HG02938 (cell line): ENCODE measurements around the gene RARB.

Experiments used
- ATAC-seq: cut with Tn5 transposase; IDR thresholded peaks from one replicate; pipeline ENCODE4 v1.9.1; 2021; ENCODE audit warnings: mild to moderate bottlenecking, moderate library complexity; ENCODE audit not compliant: unreplicated experiment

The RARB gene

DNA sequence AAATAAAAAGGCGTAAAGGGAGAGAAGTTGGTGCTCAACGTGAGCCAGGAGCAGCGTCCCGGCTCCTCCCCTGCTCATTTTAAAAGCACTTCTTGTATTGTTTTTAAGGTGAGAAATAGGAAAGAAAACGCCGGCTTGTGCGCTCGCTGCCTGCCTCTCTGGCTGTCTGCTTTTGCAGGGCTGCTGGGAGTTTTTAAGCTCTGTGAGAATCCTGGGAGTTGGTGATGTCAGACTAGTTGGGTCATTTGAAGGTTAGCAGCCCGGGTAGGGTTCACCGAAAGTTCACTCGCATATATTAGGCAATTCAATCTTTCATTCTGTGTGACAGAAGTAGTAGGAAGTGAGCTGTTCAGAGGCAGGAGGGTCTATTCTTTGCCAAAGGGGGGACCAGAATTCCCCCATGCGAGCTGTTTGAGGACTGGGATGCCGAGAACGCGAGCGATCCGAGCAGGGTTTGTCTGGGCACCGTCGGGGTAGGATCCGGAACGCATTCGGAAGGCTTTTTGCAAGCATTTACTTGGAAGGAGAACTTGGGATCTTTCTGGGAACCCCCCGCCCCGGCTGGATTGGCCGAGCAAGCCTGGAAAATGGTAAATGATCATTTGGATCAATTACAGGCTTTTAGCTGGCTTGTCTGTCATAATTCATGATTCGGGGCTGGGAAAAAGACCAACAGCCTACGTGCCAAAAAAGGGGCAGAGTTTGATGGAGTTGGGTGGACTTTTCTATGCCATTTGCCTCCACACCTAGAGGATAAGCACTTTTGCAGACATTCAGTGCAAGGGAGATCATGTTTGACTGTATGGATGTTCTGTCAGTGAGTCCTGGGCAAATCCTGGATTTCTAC is at the start of gene RARB:
Gene RARB, plus strand, starts transcription at position 322 of the 847 bp plus-strand sequence. Its CDS starts 469 bp downstream, at position 791.
- ATAC-seq = peak; percentile 77

DNA sequence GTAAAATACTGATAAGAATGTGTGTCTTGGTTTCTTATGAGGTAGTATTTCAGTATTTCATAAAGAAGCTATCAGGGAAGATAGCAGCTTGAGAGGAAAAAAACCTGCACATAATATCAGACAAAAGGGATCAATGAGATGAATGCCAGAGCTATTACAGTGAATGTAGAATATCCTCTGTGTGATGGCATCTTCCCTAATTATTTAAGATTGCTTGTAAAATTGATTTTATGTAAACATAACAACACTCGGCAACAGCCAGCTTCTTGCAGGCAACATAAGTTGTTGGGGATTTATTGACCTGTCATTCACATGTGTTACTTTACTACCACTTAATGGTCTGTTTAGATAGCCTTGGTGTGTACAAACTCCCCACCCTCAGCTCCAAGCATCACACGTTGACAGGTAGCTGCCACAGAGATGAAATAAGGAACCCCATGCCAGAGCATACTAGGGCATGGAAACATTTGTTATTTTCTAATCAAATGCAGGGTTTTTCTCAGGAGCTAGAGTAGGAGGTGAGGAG is 49.2 kb upstream of the RARB start:
- ATAC-seq = no peak

DNA sequence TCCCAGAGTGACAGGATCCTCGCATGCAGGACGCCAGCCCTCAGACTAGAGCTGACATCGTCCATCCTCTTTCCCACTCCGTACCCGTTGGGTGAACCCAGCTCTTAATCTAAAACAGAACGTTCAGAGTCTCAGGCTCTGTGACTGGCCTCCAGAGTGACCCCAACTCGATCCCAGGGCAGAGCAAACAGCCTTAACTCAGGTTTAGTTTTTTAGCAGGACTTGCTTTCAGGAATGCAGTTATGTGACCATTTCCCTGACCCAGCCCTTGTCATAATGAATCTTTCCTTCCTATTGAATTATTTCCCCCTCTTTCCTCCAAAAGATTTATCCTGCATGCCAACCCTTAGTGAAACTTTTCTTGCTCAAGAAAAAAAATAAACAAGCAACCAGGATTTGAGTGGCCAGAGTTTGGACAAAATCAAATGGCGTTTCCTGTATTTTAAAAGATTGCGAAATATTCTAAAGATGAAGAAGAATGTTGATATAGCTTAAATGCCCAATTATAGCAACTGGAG is 47.8 kb upstream of the RARB start:
- ATAC-seq = no peak

DNA sequence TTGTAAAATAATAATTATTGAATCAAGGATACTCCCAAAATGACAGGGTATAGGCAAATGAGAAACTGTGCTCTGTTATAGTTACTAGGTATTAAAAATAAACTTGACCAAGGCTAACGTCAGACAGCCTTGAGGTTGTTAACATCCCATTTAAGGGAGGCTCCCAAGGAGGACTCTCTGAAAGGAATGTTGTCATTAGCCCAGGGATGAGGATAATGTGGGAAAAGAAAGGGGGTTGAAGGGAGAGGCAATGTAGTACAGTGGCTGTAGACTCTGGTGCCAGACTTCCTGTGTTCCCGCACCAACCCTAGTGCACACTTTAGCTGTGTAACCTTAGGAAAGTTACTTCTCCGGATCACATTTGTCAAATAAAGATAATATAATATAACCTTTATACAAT is 47.0 kb upstream of the RARB start:
- no peak for ATAC-seq

DNA sequence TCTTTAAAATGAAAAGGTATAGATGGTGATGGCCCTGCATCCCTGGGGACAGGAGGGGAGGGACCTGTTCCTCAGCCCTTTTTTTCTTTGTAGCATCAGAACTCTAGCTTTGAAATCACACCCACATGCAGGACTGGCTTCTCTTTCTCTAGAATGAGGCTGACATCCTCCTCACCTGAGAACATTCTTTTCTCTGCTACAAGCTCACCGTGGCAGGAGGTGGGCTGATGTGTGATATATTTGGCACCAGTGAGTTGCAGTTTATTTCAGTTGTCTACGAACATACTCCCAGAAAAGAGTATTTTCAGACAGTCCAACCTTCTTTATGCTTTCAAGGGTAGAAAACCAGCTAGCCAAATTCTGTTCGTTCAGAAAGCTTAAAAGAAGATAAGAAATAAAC is 43.6 kb upstream of the RARB start:
- no peak for ATAC-seq

DNA sequence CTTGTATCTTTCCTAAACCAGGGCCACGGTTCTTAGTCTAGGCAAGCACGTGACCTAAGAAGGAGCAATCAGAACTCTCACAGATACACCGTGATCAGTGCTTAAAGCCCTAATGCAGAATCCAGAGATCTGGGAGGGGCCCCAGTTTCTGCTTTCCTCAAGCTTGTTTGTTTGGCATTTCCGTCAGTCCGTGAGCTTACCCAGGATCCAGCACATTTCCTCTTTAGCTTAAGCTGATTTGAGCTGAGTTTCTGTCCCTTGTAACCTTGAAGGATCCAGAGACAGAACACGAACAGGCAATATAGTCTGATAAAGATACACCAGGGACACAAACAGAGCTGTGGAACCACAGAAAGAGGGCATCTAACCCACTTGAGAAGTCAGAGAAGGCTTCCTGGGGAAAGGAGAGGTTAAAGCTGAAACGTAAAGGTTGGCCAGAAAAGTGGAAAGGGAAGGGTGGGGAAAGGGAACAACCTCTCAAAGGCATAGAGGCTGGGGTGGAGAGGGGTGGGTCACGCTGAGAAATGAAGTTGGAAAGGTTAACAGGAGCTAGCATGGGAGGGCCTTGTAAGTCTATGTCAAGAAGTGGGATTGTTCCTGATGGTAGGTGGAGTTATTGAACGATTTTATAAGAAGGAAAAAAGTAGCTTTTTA is 42.1 kb upstream of the RARB start:
- ATAC-seq = no peak

DNA sequence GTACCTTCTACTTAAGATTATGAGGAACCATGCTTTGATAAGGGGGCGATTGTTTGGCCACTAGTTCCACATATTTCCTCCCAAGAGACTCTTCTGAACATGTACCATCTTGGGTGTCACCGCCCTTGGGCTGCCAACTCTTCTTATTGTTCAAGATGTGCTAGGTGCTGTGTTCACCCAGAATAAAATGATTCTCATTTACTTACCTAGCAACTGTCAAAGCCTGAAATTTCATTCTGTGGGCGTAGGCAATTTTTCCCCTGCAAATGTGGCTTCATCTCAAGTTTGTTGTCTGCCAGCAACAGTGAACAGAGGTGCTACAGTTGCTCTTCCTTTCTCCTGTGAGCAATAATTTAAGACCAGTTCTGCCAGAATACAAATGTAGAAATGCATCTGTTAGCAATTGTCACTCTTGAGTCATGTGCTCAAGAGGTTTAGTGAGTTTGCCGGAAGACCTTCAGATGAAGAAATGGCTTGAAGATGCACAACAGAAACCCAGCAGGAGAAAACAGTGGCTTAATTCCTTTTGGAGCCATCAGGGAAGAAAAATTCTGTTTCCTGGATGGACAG is 41.3 kb upstream of the RARB start:
- ATAC-seq = no peak

DNA sequence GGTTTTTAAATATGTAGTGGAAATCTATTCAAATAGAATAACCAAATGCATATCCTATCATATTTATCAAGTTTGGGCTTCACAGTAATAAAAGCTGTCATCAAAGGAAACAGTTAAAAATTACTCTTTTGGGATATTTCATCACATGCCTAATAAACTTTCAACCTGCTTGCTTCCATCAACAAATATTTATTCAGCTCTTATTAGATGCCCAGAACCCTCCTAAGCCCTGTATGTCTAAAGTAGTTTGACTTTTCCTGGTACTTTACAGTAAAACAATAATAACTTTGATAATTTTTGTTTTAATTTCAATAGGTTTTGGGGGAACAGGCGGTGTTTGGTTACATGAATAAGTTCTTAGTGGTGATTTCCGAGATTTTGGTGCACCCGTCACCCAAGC is 37.5 kb upstream of the RARB start:
- ATAC-seq = no peak

DNA sequence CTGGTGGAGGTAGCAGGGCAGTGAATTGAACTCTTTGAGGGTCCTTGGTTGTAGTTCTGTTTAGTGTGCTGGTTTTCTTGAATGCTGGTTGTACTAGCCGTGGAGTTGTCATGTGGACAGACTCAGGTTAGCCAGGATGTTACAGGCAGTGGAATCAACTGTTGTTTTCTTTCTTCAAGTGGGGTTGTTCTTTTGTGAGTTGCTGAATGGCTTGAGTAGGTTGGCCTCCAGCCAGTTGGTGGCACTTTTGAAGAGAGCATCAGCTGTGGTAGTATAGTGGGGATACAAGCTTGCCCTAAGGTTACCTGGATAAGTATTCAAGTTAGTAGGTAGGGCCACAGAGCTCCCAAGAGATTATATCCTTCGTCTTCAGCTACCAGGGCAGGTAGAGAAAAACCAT is 31.8 kb upstream of the RARB start:
- ATAC-seq = no peak

DNA sequence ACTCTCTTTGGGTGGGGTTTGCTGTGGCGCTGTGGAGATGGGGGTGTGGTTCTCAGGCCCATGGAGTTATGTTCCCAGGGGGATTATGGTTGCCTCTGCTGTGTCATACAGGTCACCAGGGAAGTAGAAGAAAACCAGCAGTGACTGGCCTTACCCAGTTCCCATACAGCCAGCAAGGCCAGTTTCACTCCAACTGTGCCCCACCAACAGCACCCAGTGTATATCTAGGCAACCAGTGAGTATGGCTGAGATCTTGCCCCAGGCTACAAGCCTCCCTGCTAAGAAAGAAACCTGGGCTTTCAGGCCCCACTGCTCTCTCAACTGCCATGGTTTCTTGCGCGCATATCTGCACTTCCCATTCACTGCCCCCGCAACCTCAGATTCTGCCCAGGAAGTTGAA is 31.4 kb upstream of the RARB start:
- no peak for ATAC-seq

DNA sequence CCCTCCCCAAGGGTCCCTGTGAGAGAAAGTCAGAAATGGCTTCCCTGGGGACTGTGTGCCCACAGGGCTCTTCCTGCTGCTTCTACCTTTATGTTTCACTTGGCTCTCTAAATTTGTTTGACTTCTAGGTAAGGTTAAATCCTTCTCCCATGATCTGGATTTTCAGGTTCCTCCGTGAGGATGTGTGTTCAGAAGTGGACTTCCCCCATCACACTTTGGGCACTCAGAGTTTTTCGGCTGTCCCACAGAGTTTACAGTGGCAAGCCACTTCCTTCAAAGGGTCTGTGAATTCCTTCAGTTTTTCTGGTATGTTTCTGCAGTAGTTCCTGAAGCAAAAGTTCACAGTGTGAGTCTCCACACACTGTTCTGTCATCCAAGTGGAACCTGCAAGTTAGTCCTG is 30.9 kb upstream of the RARB start:
- no peak for ATAC-seq

DNA sequence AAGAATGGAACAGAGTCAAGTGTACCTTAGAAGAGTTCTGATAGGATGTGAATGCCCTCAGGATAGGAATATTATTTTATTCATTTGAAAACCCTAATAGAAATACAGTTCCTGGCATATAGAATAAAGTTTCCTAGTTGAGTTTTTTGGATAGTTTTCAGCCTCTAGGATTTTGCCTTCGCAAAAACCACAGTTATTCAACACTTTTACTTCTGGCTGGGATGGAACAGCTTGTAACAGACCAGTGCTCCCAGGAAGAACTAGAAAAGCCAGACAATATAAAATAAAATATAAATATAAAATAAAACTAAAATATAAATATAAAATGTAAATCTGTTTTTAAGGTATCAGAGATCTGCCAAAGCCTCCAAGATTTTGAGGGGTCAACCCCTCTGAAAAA is 27.5 kb upstream of the RARB start:
- no peak for ATAC-seq

DNA sequence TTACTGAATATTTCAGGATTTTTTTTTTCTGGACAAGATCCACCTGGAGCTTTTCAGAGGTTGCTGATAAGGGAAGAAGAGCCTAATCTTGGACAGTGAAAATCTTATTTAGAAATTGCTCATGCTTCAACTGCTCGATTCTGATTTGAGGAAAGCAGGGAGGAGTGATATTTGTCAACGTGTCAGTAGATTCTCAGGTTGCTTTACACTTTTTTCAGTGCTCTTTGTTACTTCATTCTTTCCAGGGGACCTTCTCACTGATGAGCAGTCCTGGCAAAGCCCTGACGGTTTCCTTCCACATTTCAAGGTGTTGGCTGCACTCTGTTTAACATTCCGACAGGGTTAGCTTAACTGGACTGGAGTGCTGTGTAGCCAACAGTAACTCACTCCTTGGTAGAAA is 24.1 kb upstream of the RARB start:
- no peak for ATAC-seq

DNA sequence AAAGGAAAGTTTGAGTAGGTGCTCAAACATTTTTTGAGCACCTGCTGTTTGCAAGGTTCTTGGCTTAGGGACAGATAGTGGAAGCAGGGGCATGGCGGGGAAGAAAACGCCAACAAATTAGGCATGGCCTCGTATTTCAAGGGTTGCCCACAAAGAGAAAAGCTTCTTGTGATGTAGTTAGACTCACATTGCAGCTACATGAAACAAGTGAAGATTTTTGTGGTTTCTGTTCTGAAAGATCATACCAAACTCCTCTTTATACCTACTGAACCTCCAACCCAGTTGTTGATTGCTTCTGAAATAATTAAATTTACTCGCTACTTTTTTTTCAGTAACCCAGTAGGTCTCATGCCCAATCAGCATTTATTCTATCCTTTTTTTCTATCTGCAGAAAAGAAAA is 23.5 kb upstream of the RARB start:
- no peak for ATAC-seq

DNA sequence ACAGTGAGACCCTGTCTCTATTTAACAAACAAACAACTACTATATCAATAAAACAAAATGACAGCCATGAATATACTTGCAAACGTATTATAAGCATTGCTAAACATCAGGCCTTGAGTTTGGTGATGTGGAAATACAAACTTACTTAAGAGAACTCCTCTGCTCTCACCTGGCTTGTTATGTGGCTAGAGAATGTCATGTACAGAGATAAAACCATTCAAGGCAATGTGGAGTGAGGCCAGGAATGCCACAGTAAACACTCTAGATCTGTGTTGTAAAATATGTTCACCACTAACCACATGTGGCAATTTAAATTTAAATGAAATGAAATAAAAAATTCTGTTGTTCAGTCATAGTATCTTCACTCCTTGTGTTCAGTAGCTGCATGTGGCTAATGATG is 22.7 kb upstream of the RARB start:
- ATAC-seq = no peak

DNA sequence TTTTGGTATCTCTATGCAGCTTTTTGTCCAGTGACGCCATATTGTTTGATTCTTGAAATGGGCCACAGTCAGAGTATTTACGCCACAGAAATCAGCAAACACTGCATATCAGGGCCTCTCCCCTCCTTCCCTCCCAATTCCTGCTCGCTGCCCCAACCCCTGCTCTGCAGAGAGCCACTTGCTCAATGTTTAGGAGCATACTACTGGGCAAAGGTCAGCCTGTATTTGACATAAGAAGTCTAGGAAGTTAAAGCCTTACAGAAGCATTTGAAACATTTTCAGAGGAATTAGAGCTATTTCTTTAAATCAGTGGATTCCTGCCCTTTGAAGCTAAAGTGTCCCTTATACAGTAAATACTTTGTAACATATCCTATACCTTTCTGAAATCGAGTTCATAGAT is 17.4 kb upstream of the RARB start:
- no peak for ATAC-seq

DNA sequence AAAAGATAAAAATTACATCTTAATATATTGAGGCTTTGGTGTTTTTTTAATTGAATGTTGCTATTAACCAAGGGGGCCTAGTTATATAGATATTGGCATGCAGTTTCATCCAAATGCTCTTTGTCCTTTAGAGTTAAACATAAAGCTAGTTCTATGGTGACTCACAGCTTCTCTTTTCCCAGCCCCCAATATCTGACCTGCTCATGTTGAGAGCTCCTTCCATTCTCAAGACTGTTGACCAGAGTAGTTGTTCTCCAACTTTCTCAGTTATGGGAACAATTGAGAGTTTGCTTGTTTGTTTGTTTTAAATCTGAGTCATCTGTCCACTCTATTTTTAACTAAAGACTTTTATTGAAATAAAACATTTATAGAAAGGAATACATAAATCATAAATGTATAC is 15.8 kb upstream of the RARB start:
- no peak for ATAC-seq

DNA sequence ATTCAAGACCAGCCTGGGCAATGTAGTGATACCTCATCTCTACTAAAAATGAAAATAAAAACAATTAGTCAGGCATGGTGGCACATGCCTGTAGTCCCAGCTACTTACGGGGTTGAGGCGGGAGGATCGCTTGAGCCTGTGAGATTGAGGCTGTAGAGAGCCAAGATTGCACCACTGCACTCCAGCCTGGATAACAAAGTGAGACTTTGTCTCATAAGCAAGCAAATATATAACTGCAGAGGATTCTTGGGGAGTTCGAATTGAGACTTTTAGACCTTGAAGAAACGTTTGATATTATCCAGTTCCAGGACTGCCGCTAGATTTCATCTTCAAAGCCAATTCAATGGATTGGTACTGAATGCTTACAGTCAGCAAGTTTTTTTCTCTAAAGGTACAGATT is 11.9 kb upstream of the RARB start:
- no peak for ATAC-seq

DNA sequence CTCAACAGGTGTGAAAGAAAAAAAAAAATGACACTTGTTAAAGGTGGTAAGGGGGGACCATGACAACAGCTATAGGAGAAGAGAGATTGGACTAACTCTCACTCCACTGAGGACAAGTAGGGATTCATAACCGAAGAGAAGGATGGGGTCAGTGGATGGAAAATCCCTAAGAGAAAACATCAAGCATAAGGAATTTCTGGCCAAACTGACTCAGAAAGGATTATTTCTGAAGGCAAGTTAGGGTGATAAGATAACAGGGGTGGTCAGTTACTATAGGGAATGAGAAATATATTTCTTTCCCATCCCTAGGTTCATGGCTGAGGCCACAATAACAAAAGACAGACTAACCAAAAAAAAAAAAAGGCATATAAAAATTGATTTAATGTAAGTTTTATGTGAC is 9.5 kb upstream of the RARB start:
- ATAC-seq = no peak

DNA sequence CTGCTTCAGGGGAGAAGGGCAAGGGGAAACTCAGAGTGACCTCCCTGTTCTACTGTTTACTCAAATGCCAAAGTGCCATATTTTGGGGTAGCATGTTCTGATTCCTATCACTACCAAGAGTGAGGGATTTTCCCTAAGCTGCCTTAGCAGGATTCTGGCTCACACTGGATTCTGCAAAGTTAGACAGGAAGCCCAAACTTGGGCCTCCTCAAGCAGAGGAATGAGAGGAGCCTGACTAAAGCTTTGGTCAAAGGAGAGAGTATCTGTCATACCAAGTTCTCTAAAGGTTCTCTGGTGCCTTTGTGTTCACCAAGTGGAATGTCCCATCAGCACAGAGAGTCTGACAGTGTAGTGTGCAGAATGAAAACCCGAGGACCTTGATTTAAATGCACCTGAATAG is 8.8 kb upstream of the RARB start:
- no peak for ATAC-seq

DNA sequence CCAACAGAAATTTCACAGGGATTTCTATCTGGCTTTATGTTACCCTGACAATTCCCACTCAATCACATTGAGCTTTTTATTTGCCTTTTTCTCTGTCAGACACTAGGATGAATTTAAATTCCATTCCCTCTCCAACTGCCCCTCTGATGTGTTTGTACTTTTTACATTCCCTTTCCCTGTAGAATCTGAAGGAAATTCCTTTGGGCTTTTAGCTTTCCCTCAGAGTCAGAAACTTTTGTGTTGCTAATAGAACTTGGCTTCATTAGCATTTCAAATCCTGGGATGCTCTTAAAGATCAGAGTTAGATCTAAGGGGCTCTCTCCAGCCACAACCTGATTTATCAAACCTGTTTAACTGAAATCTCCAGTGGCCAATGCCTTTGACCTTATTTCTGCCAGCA is 7.9 kb upstream of the RARB start:
- no peak for ATAC-seq

DNA sequence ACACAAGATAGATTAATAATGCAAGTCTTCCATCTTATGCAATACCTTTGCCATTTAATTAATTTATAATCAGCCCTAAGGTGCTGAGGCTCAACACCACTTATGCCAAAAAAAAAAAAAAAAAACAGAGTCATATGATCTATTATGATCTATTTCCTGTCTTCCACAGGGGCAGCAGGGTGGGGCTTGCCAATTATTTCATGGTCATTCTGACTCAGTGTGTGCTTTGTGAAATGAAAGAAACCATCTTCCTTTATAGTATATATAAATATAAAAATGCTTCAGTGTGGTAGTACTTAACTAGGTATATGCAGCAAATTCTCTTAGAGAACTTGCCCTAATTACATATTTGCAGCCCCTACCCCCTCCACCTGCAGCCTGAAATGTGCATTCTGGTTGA is 7.2 kb upstream of the RARB start:
- ATAC-seq = no peak
